ENCODE measurements around the gene OR2V2.

OR2V2 gene

GRCh38 chr5:181192337-181193046 is 45.1 kb downstream of the OR2V2 start:
- no peak for DNase-seq

- DNase-seq: no peak
Measured at GRCh38 chr5:181193656-181194055, 46.3 kb downstream of the OR2V2 start.

- DNase-seq: no peak
Measured at GRCh38 chr5:181194489-181195248, 47.3 kb downstream of the OR2V2 start.

- no peak for DNase-seq
Measured at GRCh38 chr5:181195249-181195761, 47.9 kb downstream of the OR2V2 start.

GRCh38 chr5:181197326-181197951 is 50.1 kb downstream of the OR2V2 start:
- no peak for DNase-seq

- no peak for DNase-seq
Measured at GRCh38 chr5:181198106-181198685, 50.8 kb downstream of the OR2V2 start.

- DNase-seq: no peak
Measured at GRCh38 chr5:181198905-181199519, 51.6 kb downstream of the OR2V2 start.

GRCh38 chr5:181199881-181200638 is 52.7 kb downstream of the OR2V2 start:
- no peak for DNase-seq

- no peak for DNase-seq
Measured at GRCh38 chr5:181200816-181201215, 53.4 kb downstream of the OR2V2 start.

- no peak for DNase-seq
Measured at GRCh38 chr5:181203093-181203711, 55.8 kb downstream of the OR2V2 start.

- no peak for DNase-seq
Measured at GRCh38 chr5:181203777-181204112, 56.4 kb downstream of the OR2V2 start.

- no peak for DNase-seq
Measured at GRCh38 chr5:181204113-181204825, 56.9 kb downstream of the OR2V2 start.

GRCh38 chr5:181204826-181205760 is 57.7 kb downstream of the OR2V2 start, which contains the start of gene TRIM7:
Gene TRIM7 (minus strand): TSS chr5:181205196. CDS start chr5:181205110, 86 bp downstream.
- DNase-seq: no peak

- no peak for DNase-seq
Measured at GRCh38 chr5:181205761-181206649, 58.6 kb downstream of the OR2V2 start.

GRCh38 chr5:181207214-181207959 is 60.0 kb downstream of the OR2V2 start:
- no peak for DNase-seq

- DNase-seq: no peak
Measured at GRCh38 chr5:181207960-181208253, 60.5 kb downstream of the OR2V2 start.

All from GF-D8 (cell line).